ENCODE data around the gene OXLD1. TPM values are rescaled to one million over a fixed set of nuclear protein-coding genes. Genes with fewer than 3 reads are reported as not detected.

The OXLD1 gene
- total and polyA plus RNA-seq, 2 donors (not counting 1 experiment from before 2014, with no cell fraction given), result 39.5 to 102 TPM

DNA sequence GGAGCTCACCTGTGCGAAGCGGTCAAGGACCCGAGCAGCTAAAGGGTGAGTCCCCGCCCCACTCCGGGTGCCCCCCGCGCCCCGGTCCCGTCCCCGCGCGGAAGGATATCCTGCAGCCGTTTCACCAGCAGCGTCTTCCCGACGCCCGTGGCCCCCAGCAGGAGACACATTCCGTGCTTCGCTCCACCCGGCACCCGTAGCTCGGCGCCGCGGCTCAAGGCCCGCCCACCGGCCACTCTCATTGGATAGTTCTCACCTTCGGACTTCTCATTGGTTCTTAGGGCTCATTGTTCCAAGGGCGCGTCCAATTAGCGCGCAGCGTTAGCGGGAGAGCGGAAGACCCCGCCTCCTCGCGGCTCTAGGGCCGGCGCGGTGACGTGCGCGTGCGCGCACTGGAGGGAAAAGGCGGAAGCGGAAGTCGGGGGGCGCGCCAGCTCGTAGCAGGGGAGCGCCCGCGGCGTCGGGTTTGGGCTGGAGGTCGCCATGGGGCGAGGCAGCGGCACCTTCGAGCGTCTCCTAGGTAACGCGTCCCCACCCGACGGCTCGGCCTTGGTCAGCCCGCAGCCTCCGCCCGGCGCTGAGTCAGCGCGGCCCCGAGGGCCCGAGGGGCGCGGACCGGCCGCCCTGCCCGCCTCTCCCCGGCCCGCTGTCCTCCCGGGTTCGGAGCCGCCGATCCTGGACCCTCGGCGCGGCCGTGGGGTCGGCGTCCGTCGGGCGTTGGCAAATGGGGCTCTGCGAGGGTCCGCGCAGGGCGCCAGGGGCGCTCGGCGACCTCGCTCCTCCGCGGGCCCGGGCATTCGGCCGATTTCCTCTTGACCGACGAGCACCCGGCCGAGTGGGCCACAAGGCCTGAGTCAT, 17.4 kb upstream of the OXLD1 start, which contains the start of the genes ARL16 and HGS:
Gene ARL16 (minus strand): TSS at position 214 of the 858 bp plus-strand sequence. CDS start 44 bp downstream, at position 170.
Gene HGS (plus strand): TSS at position 428 of the 858 bp plus-strand sequence. CDS start 56 bp downstream, at position 484.
- Mint-ChIP-seq H3K4me3 (peak within 1 kb of the TSS; percentile 91), H3K9me3 (ENCODE audit: insufficient read depth) (no peaks in the 10 kb centered on the region), H3K4me1 (peaks cover 33% of the 10 kb centered on the region), H3K27me3 (no peaks in the 10 kb centered on the region), H3K27ac (peak within 1 kb of the TSS; percentile 95)
- ChIA-PET CTCF (interaction anchor here (0.5 to 1.5 kb wide), 7 partner anchors 9 to 242 kb away, joined by 3 to 5 read pairs (median 3); partner anchors contain the start of genes CCDC137 and OXLD1), POLR2A (interaction anchor here (0.6 to 2.1 kb wide), 9 partner anchors 15 to 289 kb away, joined by 3 to 10 read pairs (median 5); partner anchors contain the start of genes ALYREF, CCDC137, FAAP100 and MRPL12)
- peak; percentile 100 for DNase-seq
- intact Hi-C loops (cut with micrococcal nuclease), result loop anchor here (1.0 to 2.0 kb wide), 5 partner anchors 18 to 207 kb away; partner anchors contain the start of genes ALYREF, ANAPC11, CCDC137 and MRPL12
- WGBS (ENCODE audit: insufficient coverage), result under 1% methylated on average over 112 of the region's 112 CpGs
- TF ChIP-seq EZH2 (IDR thresholded peaks at IDR 0.05; ENCODE audit: borderline replicate concordance, insufficient read depth, low read depth, low read length, poor library complexity, severe bottlenecking), result no peak
- TF ChIP-seq, protein P1, sequence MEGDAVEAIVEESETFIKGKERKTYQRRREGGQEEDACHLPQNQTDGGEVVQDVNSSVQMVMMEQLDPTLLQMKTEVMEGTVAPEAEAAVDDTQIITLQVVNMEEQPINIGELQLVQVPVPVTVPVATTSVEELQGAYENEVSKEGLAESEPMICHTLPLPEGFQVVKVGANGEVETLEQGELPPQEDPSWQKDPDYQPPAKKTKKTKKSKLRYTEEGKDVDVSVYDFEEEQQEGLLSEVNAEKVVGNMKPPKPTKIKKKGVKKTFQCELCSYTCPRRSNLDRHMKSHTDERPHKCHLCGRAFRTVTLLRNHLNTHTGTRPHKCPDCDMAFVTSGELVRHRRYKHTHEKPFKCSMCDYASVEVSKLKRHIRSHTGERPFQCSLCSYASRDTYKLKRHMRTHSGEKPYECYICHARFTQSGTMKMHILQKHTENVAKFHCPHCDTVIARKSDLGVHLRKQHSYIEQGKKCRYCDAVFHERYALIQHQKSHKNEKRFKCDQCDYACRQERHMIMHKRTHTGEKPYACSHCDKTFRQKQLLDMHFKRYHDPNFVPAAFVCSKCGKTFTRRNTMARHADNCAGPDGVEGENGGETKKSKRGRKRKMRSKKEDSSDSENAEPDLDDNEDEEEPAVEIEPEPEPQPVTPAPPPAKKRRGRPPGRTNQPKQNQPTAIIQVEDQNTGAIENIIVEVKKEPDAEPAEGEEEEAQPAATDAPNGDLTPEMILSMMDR (IDR thresholded peaks at IDR 0.05), result no peak
- H3K27ac ChIP-seq (ENCODE audit: low read length in 2 of 2), result peak within 1 kb of the TSS; percentile 53 to 83
- ATAC-seq (ENCODE audit: low read depth), result peak; percentile 98
- H3K9me3 ChIP-seq (ENCODE audit: control extremely low read depth in 1 of 3, control insufficient read depth in 2 of 3, insufficient read depth in 1 of 3, low read length in 2 of 3), result no peaks in the 10 kb centered on the region
- H3K27me3 ChIP-seq (replicated peaks in 1 of 4; ENCODE audit: control extremely low read depth in 1 of 4, control insufficient read depth in 3 of 4, insufficient read depth in 4 of 4, low read length in 3 of 4), result no peaks in the 10 kb centered on the region
- H2AFZ ChIP-seq (ENCODE audit: insufficient read depth, low read depth, low read length, poor library complexity, severe bottlenecking), result peak within 1 kb of the TSS; percentile 88
- H3K4me2 ChIP-seq (replicated peaks; ENCODE audit: low read depth, low read length, poor library complexity, severe bottlenecking), result peak within 1 kb of the TSS; percentile 90
- peak within 1 kb of the TSS; percentile 58 to 94 (median 93) for H3K4me3 ChIP-seq (ENCODE audit: control extremely low read depth in 1 of 5, extremely low read depth in 1 of 5, insufficient read depth in 1 of 5, low read depth in 2 of 5, low read length in 4 of 5)
- H3K4me1 ChIP-seq (ENCODE audit: control insufficient read depth in 2 of 2, insufficient read depth in 2 of 2, low read length in 2 of 2), result peaks cover 22 to 25% of the 10 kb centered on the region in 2 donors
- peaks cover 47% of the 10 kb centered on the region for H4K20me1 ChIP-seq (ENCODE audit: control insufficient read depth, insufficient read depth, low read length, poor library complexity, severe bottlenecking)
- H3K9ac ChIP-seq (ENCODE audit: low read length), result peak within 1 kb of the TSS; percentile 92
- H3K79me2 ChIP-seq (ENCODE audit: control insufficient read depth, insufficient read depth, low read length), result peaks cover 78% of the 10 kb centered on the region
- H3K36me3 ChIP-seq (replicated peaks in 1 of 2; ENCODE audit: control extremely low read depth in 1 of 2, control insufficient read depth in 1 of 2, extremely low read depth in 1 of 2, insufficient read depth in 2 of 2, low read length in 1 of 2), result peaks cover 0 to 29% of the 10 kb centered on the region in 2 experiments

Measured in B cell (primary cell).